Sigmoid colon (tissue), 4 donors: ENCODE measurements around the gene UQCC2.

Experiments
- POLR2AphosphoS5 ChIP-seq, 4 donors: sonication (generic); formaldehyde crosslinking; IDR thresholded peaks; one replicate each; pipeline ENCODE4 v1.6.1; 2017; ENCODE audit warnings: antibody characterized with exemption in 4 of 4
- TF ChIP-seq, protein P1 (sequence below), 4 experiments: fragments of 450-650 bp in 3 of 4; fragments of 200-600 bp in 1 of 4; IDR thresholded peaks; one replicate each; pipeline ENCODE4 v1.5.1; 2016 to 2019; ENCODE audit warnings: antibody characterized with exemption in 4 of 4, mild to moderate bottlenecking in 3 of 4, moderate library complexity in 2 of 4

DNA sequence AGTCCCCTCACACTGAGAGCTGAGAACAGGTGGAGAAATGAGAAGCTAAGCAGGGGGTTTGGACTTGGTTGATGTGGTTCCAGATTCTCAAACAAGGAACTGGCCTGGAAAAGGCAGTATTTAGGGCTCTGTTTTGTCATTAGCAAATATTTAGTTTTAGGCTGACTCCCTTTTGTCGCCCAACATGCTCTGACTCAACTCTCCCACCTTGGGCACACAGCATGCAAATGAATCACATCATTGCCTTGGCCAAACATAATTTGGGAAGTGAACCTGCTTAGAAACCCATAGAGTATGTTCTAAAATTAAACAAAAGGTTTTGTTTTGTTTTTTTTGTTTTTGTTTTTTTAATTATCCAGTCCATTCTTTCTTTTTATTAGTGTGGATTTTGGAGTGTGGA, 9.5 kb upstream of the UQCC2 start:
- TF ChIP-seq, protein P1, sequence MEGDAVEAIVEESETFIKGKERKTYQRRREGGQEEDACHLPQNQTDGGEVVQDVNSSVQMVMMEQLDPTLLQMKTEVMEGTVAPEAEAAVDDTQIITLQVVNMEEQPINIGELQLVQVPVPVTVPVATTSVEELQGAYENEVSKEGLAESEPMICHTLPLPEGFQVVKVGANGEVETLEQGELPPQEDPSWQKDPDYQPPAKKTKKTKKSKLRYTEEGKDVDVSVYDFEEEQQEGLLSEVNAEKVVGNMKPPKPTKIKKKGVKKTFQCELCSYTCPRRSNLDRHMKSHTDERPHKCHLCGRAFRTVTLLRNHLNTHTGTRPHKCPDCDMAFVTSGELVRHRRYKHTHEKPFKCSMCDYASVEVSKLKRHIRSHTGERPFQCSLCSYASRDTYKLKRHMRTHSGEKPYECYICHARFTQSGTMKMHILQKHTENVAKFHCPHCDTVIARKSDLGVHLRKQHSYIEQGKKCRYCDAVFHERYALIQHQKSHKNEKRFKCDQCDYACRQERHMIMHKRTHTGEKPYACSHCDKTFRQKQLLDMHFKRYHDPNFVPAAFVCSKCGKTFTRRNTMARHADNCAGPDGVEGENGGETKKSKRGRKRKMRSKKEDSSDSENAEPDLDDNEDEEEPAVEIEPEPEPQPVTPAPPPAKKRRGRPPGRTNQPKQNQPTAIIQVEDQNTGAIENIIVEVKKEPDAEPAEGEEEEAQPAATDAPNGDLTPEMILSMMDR (IDR thresholded peaks at IDR 0.05), result no peak
- no peak for TF ChIP-seq POLR2AphosphoS5 (IDR thresholded peaks at IDR 0.05)
